ENCODE measurements around the gene NENF. TPM values are rescaled to one million over a fixed set of nuclear protein-coding genes. Genes with fewer than 3 reads are reported as not detected.
"Not testable (repeated sequence)": the region's sequence is repeated elsewhere in the genome, so short reads cannot be mapped to it uniquely, and the experiment has no call there.

Gene NENF
- total RNA-seq, result 10 to 100 TPM in 2 of 3 donors, 1 to 10 TPM in 1; 7.2 to 14.0 (median 12.2) TPM
- total RNA-seq (2013), result 21.2 TPM

GRCh38 chr1:212432661-212433576, at the start of gene NENF:
Gene NENF, plus strand, starts transcription at chr1:212432920. Its CDS starts 24 bp downstream, at chr1:212432944.
- Mint-ChIP-seq H3K4me1 (peaks cover 4 to 9% of the 10 kb centered on the region in 2 donors), H3K4me3 (peak within 1 kb of the TSS; percentile 76), H3K27me3 (ENCODE audit: low read depth in 2 of 2) (peaks cover 0 to 4% of the 10 kb centered on the region in 2 donors), H3K27ac (peak within 1 kb of the TSS in 1 of 2 donors; percentile 49), H3K36me3 (no peaks in the 10 kb centered on the region), H3K9me3 (no peaks in the 10 kb centered on the region)
- ATAC-seq (peak; percentile 98 to 99 (median 98)), DNase-seq (peak; percentile 67 to 84)
- 2% methylated on average over 86 of the region's 86 CpGs for WGBS (ENCODE audit: insufficient coverage)
- Histone ChIP-seq H3K4me3 (ENCODE audit: low read length) (peak within 1 kb of the TSS; percentile 51), H3K4me1 (ENCODE audit: control insufficient read depth, insufficient read depth, low read length) (peaks cover 7% of the 10 kb centered on the region), H3K27me3 (ENCODE audit: control insufficient read depth, insufficient read depth, low read length) (no peaks in the 10 kb centered on the region), H3K36me3 (ENCODE audit: control insufficient read depth, insufficient read depth, low read length) (no peaks in the 10 kb centered on the region), H3K9me3 (ENCODE audit: control insufficient read depth, insufficient read depth, low read length) (no peaks in the 10 kb centered on the region), H3K27ac (ENCODE audit: low read length) (peak within 1 kb of the TSS; percentile 18)
- TF ChIP-seq CTCF (IDR thresholded peaks at IDR 0.05), result no peak
- intact Hi-C loops (cut with micrococcal nuclease), result loop anchor here (1.0 kb wide), 1 partner anchor 18 kb away; no protein-coding TSS in a partner anchor

GRCh38 chr1:212386029-212386428, 46.7 kb upstream of the NENF start:
- TF ChIP-seq CTCF (IDR thresholded peaks at IDR 0.05), result no peak

DNA sequence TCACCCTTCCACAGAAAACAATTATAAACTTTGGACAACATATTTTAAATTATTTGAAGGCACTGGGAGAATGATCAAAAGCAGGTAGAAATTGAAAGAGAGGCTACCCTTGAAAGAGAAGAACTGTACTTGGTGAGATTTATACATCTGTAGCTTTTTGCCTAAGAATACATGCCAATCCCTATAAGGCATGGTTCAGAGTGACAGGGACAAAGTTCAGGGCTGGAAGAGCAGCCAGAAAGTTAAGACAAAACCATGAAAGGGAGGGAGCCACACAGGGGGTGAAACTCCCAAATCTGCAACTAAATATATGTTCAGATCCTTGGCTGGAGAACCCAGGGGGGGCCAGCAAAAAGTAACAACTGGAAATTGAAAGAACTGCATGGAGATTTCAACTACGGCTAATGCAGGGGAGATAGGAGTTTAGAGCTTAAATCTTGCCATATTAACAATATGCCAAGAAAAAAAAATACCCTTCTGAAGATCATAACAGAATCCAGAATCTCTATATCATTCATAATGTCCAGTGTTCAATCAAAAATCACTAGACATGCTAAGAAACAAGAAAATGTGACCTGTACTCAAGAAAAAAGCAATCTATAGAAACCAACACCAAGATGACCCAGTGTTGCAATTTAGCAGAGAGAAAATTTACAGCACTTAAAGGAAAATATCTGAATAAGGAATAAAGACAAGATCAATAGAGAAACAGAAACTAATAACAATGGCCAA, 43.6 kb upstream of the NENF start:
- Mint-ChIP-seq H3K27me3 (ENCODE audit: low read depth in 2 of 2) (no peaks in the 10 kb centered on the region), H3K9me3 (no peaks in the 10 kb centered on the region), H3K4me1 (peaks cover 30% of the 10 kb centered on the region in 2 donors), H3K27ac (no peak overlapping the region), H3K4me3 (no peak overlapping the region), H3K36me3 (peaks cover 12% of the 10 kb centered on the region)
- peaks cover 17% of the 10 kb centered on the region for H3K4me1 ChIP-seq (ENCODE audit: control insufficient read depth, insufficient read depth, low read length)
- TF ChIP-seq CTCF (IDR thresholded peaks at IDR 0.05), result no peak
- no peaks in the 10 kb centered on the region for H3K27me3 ChIP-seq (ENCODE audit: control insufficient read depth, insufficient read depth, low read length)
- DNase-seq, result no peak
- no peak for ATAC-seq
- no peak overlapping the region for H3K27ac ChIP-seq (ENCODE audit: low read length)
- no peaks in the 10 kb centered on the region for H3K9me3 ChIP-seq (ENCODE audit: control insufficient read depth, insufficient read depth, low read length)
- no peak overlapping the region for H3K4me3 ChIP-seq (ENCODE audit: low read length)
- intact Hi-C loops (cut with micrococcal nuclease), result no loop called here
- 100% methylated on average over 1 of the region's 1 CpG for WGBS (ENCODE audit: insufficient coverage)
- H3K36me3 ChIP-seq (ENCODE audit: control insufficient read depth, insufficient read depth, low read length), result peaks cover 21% of the 10 kb centered on the region

More at GRCh38 chr1:212386029-212386428, 46.7 kb upstream of the NENF start:
- Histone ChIP-seq H3K36me3 (ENCODE audit: control insufficient read depth, insufficient read depth, low read length) (peaks cover 30% of the 10 kb centered on the region), H3K9me3 (ENCODE audit: control insufficient read depth, insufficient read depth, low read length) (no peaks in the 10 kb centered on the region), H3K4me3 (ENCODE audit: low read length) (no peak overlapping the region), H3K27me3 (ENCODE audit: control insufficient read depth, insufficient read depth, low read length) (no peaks in the 10 kb centered on the region), H3K27ac (ENCODE audit: low read length) (no peak overlapping the region), H3K4me1 (ENCODE audit: control insufficient read depth, insufficient read depth, low read length) (peaks cover 17% of the 10 kb centered on the region)
- WGBS (ENCODE audit: insufficient coverage), result 55% methylated on average over 1 of the region's 1 CpG
- Mint-ChIP-seq H3K27ac (peak overlapping the region in 1 of 2 donors; percentile 75), H3K4me3 (no peak overlapping the region), H3K9me3 (no peaks in the 10 kb centered on the region), H3K36me3 (peaks cover 17% of the 10 kb centered on the region), H3K27me3 (ENCODE audit: low read depth in 2 of 2) (no peaks in the 10 kb centered on the region), H3K4me1 (peaks cover 20 to 24% of the 10 kb centered on the region in 2 donors)
- intact Hi-C loops (cut with micrococcal nuclease), result no loop called here
- no peak for DNase-seq
- ATAC-seq, result no peak

DNA sequence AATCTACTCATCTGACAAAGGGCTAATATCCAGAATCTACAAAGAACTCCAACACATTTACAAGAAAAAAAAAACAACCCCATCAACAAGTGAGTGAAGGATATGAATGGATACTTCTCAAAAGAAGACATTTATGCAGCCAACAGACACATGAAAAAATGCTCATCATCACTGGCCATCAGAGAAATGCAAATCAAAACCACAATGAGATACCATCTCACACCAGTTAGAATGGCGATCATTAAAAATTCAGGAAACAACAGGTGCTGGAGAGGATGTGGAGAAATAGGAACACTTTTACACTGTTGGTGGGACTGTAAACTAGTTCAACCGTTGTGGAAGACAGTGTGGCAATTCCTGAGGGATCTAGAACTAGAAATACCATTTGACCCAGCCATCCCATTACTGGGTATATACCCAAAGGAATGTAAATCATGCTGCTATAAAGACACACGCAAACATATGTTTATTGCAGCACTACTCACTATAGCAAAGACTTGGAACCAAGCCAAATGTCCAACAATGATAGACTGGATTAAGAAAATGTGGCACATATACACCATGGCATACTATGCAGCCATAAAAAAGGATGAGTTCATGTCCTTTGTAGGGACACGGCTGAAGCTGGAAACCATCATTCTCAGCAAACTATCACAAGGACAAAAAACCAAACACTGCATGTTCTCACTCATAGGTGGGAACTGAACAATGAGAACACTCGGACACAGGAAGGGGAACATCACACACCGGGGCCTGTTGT, 36.9 kb upstream of the NENF start:
- WGBS (ENCODE audit: insufficient coverage), result 96% methylated on average over 4 of the region's 6 CpGs
- H3K36me3 ChIP-seq (ENCODE audit: control insufficient read depth, insufficient read depth, low read length); H3K4me1 ChIP-seq (ENCODE audit: control insufficient read depth, insufficient read depth, low read length); H3K27ac Mint-ChIP-seq; ATAC-seq; H3K4me3 Mint-ChIP-seq; H3K4me3 ChIP-seq (ENCODE audit: low read length); intact Hi-C loops (cut with micrococcal nuclease); H3K27me3 ChIP-seq (ENCODE audit: control insufficient read depth, insufficient read depth, low read length); H3K36me3 Mint-ChIP-seq; H3K27me3 Mint-ChIP-seq (ENCODE audit: low read depth in 2 of 2); H3K9me3 Mint-ChIP-seq; DNase-seq; H3K9me3 ChIP-seq (ENCODE audit: control insufficient read depth, insufficient read depth, low read length); H3K27ac ChIP-seq (ENCODE audit: low read length): not testable (repeated sequence)
- peaks cover 10 to 15% of the 10 kb centered on the region in 2 donors for H3K4me1 Mint-ChIP-seq

Data from natural killer cell (primary cell).